NB4 (cell line): Measurements from ENCODE around the gene MBD5.

ENCODE experiments used
- DNase-seq: peaks from one replicate; pipeline ENCODE4 v3.0.0; 2010; ENCODE audit warnings: low read depth
- H3K4me3 ChIP-seq: one replicate; pipeline ENCODE4 v1.5.1; 2011; ENCODE audit warnings: mild to moderate bottlenecking, low read depth, low read length, moderate library complexity
- CTCF ChIP-seq: IDR thresholded peaks from one replicate; pipeline ENCODE4 v1.5.1; 2012; ENCODE audit warnings: low read depth, low read length
- MAX ChIP-seq: IDR thresholded peaks from 2 replicates; pipeline ENCODE4 v1.6.1; 2011; ENCODE audit warnings: low read depth, low read length
- MYC ChIP-seq: IDR thresholded peaks from 2 replicates; pipeline ENCODE4 v1.6.1; 2011; ENCODE audit warnings: low read depth, low read length
- POLR2A ChIP-seq: IDR thresholded peaks from 2 replicates; pipeline ENCODE4 v1.6.1; 2011; ENCODE audit warnings: mild to moderate bottlenecking; ENCODE audit not compliant: insufficient read length; ENCODE audit errors: extremely low read depth

The MBD5 gene

GRCh38 chr2:148548716-148549400 lies 528.0 kb downstream of the MBD5 start:
- no peak for DNase-seq
- H3K4me3 ChIP-seq = no peak overlapping the region
- TF ChIP-seq MYC (no peak), POLR2A (no peak), MAX (no peak), CTCF (no peak)

GRCh38 chr2:148552675-148553331 lies 531.9 kb downstream of the MBD5 start:
- peak; percentile 62 for DNase-seq
- H3K4me3 ChIP-seq = peak overlapping the region; percentile 67
- no peak for TF ChIP-seq POLR2A
- no peak for TF ChIP-seq MAX
- TF ChIP-seq MYC = no peak
- no peak for TF ChIP-seq CTCF

GRCh38 chr2:148553332-148553887 lies 532.5 kb downstream of the MBD5 start:
- TF ChIP-seq CTCF (no peak), MAX (no peak), MYC (no peak), POLR2A (no peak)
- peak overlapping the region; percentile 67 for H3K4me3 ChIP-seq
- DNase-seq = no peak

GRCh38 chr2:148554459-148555247 lies 533.8 kb downstream of the MBD5 start:
- no peak overlapping the region for H3K4me3 ChIP-seq
- TF ChIP-seq MYC (no peak), POLR2A (no peak), MAX (no peak), CTCF (no peak)
- peak; percentile 17 for DNase-seq

GRCh38 chr2:148555622-148556294 lies 534.9 kb downstream of the MBD5 start:
- TF ChIP-seq CTCF = no peak
- TF ChIP-seq POLR2A = no peak
- no peak for TF ChIP-seq MAX
- no peak for TF ChIP-seq MYC
- no peak for DNase-seq
- no peak overlapping the region for H3K4me3 ChIP-seq
